ENCODE measurements around the gene TUBGCP3.

TUBGCP3 gene

GRCh38 chr13:112450904-112451240, 137.1 kb downstream of the TUBGCP3 start:
- no peak for DNase-seq

DNA sequence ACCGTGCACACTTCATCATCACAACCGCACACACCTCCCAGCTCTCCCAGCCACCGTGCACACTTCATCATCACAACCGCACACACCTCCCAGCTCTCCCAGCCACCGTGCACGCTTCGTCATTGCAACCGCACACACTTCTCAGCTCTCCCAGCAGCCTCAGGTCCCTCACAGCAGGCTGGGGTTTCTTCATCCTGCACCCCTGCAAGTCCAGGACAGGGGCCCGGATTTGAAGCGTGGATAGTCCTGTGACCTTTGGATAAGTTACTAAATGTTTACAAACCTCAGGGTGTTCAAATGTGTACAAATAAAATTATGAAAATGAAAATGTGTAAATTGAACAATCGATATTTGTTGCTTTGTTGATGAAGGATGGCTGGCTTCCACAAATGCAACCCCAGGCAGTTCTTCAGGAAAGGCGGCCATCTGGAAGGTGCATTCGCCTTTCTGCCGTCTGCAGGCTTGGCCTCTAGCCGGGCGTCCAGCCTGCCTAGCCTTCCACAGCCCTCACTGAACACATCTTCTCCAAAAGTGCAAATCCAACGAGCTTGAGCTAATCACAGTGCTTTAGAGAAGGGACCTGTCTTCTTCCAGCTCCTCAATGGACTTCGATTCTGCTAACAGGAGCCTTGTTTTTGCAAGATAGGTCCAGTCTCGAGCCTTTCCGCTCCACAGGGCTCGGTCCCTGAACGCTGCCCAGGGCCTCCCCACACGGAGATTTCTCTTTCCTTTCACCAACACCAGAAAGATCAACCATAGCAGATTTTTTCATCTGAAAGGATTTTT, 137.6 kb downstream of the TUBGCP3 start:
- DNase-seq: no peak

GRCh38 chr13:112449545-112449930, 138.4 kb downstream of the TUBGCP3 start:
- DNase-seq: no peak

DNA sequence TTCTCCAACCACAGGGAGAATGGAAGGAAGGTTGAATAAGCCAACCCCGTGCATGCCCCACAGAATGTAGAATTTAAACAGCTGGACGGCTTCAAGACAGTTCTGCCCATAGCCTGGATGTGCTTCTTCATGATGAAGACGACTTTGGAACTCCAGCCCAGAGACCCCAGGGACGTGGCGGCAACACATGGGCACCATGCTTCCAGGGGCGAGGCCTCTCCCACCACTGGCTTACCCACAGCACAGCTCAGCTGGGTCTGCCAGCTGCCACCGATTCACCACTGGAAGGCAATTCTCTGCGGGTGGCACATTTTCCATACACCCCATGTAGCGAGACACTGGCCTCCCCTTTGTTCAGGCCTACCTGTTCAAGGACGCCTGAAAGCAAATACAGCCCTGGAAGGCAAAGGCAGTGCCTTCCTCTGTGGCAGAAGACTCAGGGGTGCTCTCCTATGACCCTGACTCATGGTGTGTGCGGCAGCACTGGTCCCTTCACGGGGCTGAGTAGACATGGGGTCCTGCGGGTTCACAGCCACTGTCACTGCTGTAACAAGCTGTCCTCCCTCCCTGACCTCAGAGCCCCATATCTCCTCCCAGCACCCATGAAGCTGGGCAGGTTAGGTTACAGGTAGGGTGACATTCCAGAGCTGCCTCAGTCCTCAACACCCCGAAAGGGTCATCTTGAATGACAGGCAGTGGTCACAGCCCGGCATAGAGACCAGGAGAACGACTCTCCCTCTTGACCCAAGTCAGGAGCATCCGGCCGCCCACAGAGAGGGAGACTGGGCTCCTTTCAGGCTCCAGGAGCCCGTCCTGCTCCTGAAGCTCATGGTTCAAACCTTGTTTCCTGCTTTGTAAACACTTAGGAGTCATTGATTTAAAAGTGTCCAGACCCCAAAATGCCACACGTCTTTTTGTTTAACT, 139.1 kb downstream of the TUBGCP3 start:
- no peak for DNase-seq

- no peak for DNase-seq
These were observed 140.0 kb downstream of the TUBGCP3 start for GRCh38 chr13:112447761-112448603.

DNA sequence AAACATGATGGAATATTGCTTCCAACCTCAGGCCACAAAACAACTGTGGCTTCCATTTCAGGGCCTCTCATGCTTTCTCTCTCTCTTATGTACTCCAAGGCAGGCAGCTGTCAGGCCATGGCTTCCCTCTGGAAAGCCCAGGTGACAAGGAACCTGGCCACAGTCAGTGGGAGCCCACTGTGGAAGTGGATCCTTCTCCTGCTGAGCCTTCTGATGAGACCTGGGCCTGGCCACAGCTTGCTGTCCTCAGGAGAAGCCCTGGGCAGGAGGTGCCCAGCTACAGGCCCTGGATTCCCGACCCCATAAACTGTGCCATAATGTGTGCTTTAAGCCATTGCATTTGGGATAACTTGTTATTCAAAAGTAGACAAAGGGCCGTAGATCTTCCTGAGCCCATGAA, 140.6 kb downstream of the TUBGCP3 start:
- no peak for DNase-seq

DNA sequence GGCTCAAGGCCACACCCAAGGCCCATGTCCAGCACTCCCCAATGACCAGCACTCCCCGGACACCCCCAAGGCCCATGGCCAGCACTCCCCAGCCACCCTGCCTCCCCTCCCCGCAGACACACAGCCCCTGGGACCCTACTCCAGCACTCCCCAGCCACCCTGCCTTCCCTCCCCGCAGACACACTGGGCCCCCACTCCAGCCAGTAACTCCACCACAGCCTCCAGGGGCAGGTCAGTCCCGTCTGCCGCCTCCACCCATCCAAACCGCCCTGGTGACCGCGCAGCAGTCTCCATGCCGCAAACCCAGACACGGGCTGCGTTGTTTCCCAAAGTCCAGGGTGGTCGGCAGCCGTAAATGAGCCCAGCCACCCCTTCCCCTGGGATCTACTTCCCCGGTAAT, 141.1 kb downstream of the TUBGCP3 start:
- no peak for DNase-seq

DNA sequence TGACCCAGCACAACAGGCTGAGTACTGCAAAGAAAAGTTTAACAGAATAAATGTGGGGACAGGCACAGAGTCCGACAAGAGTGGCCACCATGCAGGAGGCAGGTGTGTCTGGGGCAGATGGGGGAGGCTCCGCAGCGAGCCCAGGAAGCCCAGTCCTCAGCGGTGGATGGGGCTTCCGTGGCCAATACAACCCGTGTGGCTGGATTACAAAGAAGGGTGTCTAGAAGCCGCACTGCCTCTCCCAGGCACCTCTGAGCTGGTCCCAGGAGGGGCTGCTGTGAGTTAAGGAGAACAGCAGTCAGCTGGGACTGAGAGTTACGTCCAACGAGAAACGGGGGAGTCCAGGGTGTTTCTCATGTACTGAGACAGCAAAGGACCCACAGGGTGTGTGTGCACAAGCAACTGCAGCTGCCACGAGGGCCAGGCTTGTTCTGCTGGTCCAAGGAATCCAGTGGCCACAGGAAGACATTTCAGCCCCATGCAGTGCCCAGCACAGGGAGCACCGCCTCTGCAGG, 141.5 kb downstream of the TUBGCP3 start:
- no peak for DNase-seq

DNA sequence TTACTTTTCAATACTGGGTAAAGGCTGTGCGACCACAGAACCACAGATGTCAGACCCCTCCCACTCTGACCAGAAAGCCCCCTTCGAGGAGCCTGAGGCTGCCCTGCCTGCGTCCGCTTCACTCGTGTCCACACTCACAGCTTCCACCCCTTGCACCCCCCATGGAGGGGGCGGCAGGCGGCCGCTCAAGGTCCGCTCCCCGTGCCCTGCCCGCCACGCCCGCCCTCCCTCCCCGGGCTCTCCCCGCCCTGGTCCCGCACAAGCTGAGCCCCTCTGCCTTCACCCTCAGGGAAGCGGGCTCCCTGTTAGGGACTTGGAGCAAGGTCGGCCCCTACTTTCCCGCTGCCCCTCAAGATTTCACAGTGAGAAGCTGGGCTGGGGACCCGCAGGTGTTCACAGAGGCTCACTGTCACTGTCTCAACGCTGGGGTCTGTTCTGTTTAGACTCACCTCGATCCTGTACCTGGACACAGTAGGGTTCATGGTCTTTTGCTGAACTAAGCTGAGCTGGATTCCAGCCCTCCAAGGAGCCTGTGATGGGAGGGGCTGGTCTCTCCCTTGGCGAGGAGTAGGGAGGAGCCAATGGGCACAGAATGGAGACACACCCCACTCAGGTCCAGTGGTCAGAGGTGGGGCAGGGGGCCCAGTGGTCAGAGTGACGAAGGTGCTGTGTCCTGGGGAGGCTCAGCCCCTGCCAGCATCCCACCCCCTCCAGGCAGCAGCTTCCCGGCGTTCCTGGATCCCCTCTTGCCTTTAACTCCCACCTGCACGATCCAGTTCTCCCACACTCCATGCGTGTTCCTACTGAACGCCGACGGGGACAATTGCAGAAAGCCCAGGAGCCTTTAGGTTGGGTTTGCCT, 142.3 kb downstream of the TUBGCP3 start:
- DNase-seq: no peak

- DNase-seq: no peak
These were observed 143.2 kb downstream of the TUBGCP3 start for GRCh38 chr13:112444416-112445399.

DNA sequence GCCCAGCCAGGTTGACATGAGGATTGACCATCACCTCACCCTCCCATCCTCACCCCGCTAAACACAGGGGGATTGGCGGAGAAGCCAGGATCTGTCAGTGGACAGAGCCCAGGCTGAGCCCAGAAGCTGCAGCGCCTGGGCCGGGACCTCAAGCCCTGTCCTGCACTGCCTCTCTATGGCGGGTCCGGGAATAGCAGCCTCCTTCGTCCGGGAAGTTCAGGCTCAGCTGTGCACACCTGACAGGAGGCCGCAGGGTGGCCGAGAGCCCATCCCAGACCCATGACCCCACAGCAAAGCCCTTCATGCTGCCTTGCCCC, 144.0 kb downstream of the TUBGCP3 start:
- peak; percentile 9 to 79 for DNase-seq

DNA sequence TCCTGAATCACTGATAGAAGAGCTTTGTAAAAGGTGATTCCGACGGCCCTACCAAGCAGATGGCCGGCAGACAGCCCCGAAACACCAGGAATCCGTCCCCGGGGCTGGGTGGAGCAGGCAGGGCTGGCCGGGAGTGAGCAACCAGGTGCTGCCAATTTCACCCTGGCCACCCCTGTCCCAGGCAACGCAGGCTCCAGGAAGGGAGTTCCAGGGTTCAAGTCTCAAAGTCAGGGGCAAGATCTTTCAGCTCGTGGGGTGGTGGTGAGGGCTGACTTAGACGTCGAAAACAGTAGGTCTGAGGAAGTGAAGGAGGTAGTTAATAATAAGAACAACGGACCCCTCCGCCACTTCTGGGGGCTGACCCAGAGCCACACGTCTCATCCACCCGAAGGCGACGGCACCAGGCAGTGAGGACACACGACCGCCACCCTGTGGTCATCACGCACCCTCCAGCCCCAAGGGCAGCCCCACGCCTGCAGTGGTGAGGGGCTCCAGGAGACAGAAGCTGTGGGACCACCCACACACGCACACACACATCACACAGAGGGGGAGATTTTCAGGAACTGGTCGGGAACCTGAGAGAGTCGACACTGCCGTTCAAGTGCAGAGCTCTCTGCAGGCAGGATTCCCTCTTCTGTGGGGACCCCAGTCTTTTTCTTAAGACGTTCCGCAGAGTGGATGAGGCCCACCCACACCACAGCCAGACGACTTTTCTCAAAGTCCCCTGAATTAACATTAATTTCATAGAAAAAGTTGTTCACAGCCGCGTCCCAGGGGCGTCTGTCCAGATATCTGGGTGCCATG, 144.6 kb downstream of the TUBGCP3 start:
- peak; percentile 23 to 49 for DNase-seq

GRCh38 chr13:112442483-112443090, 145.4 kb downstream of the TUBGCP3 start:
- peak; percentile 30 to 60 for DNase-seq

GRCh38 chr13:112441779-112442310, 146.1 kb downstream of the TUBGCP3 start:
- DNase-seq: no peak

DNA sequence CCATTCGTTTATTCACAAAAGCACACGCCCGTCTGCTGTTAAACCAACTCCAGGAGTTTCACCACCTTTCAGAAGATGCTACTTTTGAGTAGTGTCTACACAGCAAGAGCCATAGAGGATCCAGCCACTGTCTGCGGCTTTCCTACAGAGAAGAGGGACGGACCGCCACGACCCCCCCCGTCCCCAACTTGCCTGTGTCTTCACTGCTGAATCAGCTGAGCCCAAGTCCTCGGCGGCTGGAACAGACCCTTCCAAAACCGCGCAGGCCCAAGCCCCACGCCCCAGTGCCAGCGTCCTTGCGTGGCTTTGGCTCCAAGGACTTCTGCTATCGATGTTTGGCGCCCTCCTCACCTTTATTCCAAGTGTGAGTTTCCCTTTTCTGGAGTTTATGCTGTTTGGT, 146.7 kb downstream of the TUBGCP3 start:
- DNase-seq: no peak

DNA sequence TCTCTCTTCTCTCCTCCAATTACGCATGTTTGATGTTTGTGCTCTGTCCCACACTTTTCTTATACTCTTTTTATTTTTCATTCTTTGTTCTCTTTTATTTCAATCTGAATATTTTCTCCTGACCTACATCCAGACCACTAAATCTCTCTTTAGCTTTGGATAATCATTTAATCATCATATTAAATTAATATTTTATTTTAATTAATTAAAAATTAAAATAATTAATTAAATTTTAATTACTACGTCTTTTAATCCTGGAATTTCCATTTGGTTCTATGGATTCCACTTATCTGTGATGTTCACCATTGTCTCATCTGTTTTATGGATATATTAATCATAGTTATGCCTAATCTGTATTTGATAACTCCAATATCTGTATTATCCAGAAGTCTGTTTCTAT, 149.4 kb downstream of the TUBGCP3 start:
- no peak for DNase-seq

DNA sequence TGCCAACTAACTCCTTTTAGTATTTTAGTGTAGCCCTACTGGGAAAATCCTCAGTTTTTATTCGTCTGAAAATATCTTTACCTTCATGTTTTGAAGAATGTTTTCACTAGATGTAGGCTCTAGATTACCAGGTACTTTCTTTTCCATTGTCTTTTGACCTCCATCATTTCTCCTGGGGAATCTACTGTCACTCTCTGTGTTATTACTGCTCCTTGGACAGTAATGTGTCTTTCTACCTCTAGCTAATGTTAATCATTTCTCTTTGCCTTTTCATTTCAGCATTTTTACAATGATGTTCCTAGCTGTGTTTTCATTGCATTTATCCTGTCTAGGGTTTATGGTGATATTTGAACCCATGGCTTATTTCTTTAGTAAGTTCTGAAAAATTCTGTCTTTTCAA, 149.9 kb downstream of the TUBGCP3 start:
- DNase-seq: no peak

DNA sequence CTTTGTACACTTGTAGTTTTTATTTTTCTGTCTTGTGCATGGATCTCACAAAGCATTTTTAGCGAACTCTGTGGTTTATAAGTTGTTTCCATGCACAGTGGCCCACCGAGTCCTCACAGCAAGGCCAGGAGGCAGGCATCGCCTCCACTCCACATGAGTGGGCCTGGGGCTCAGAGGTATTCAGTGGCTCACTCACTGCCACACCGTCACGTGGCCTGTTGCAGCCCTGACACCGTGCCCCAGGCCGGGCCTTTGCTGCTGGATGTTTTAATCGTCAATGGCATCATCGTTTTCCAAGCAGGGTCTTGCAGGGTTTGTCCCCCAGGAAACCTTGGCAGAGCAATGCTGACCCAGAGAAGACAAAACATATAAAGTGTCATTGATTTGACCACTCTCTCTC, 152.0 kb downstream of the TUBGCP3 start:
- no peak for DNase-seq

All from NCI-H524 (cell line).